DND-41 (cell line): ENCODE data around the gene MAP3K6.

Experiments
- CTCF ChIP-seq: IDR thresholded peaks from 2 replicates; pipeline ENCODE4 v1.5.1; 2012; ENCODE audit warnings: borderline replicate concordance, low read length, moderate library complexity, mild to moderate bottlenecking; ENCODE audit not compliant: poor library complexity, severe bottlenecking; ENCODE audit errors: extremely low read depth
- EZH2 ChIP-seq: IDR thresholded peaks from 3 replicates; pipeline ENCODE4 v1.6.1; 2012; ENCODE audit warnings: borderline replicate concordance, low read depth, mild to moderate bottlenecking, moderate library complexity, low read length, inconsistent platforms; ENCODE audit not compliant: severe bottlenecking

- no peak for TF ChIP-seq CTCF
- no peak for TF ChIP-seq EZH2
Measured at GRCh38 chr1:27325286-27325685, 41.5 kb downstream of the MAP3K6 start.
